Fibroblast of lung (primary cell): ENCODE results near the gene KRT3. TPM values are rescaled to one million over a fixed set of nuclear protein-coding genes. Genes with fewer than 3 reads are reported as not detected.

Experiments used
- DNase-seq, 2 donors: peaks; one replicate each; pipeline versions ENCODE4 v3.0.0 to v3.0.0-alpha.2; 2010; ENCODE audit warnings: low read depth in 2 of 2
- H2AFZ ChIP-seq: 2 replicates; pipeline ENCODE4 v1.5.1; 2012; ENCODE audit warnings: low read length, control low read depth, inconsistent platforms
- H3K27ac ChIP-seq: 2 replicates; pipeline ENCODE4 v1.5.1; 2011; ENCODE audit warnings: low read length, control low read depth; ENCODE audit not compliant: insufficient read depth
- H3K27me3 ChIP-seq: 2 replicates; pipeline ENCODE4 v1.5.1; 2011; ENCODE audit warnings: mild to moderate bottlenecking, low read length; ENCODE audit not compliant: control insufficient read depth, insufficient read depth
- H3K36me3 ChIP-seq: 2 replicates; pipeline ENCODE4 v1.5.1; 2011; ENCODE audit warnings: low read length; ENCODE audit not compliant: control insufficient read depth, insufficient read depth
- H3K4me1 ChIP-seq: 2 replicates; pipeline ENCODE4 v1.5.1; 2011; ENCODE audit warnings: low read length; ENCODE audit not compliant: control insufficient read depth, insufficient read depth; ENCODE audit errors: extremely low read depth
- H3K4me2 ChIP-seq: 2 replicates; pipeline ENCODE4 v1.5.1; 2011; ENCODE audit warnings: low read length, control low read depth; ENCODE audit not compliant: insufficient read depth; ENCODE audit errors: extremely low read depth
- H3K4me3 ChIP-seq, 4 experiments: fragments of 200-600 bp in 1 of 4; sonication (generic) in 1 of 4; replicated peaks in 1 of 4; 2 replicates each; pipeline ENCODE4 v1.5.1; 2011 to 2016; ENCODE audit warnings: low read length in 4 of 4, low read depth in 3 of 4, mild to moderate bottlenecking in 3 of 4, control low read depth in 2 of 4, inconsistent platforms in 1 of 4, mixed read lengths in 1 of 4; ENCODE audit not compliant: insufficient read depth in 1 of 4; ENCODE audit errors: control extremely low read depth in 1 of 4
- H3K79me2 ChIP-seq: 2 replicates; pipeline ENCODE4 v1.5.1; 2012; ENCODE audit warnings: mild to moderate bottlenecking, low read length, inconsistent platforms; ENCODE audit not compliant: control insufficient read depth, insufficient read depth
- H3K9ac ChIP-seq: 2 replicates; pipeline ENCODE4 v1.5.1; 2011; ENCODE audit warnings: mild to moderate bottlenecking, low read length, control low read depth; ENCODE audit not compliant: insufficient read depth
- H3K9me3 ChIP-seq: 2 replicates; pipeline ENCODE4 v1.5.1; 2012; ENCODE audit warnings: low read depth, low read length; ENCODE audit not compliant: control insufficient read depth, insufficient read depth
- H4K20me1 ChIP-seq: 2 replicates; pipeline ENCODE4 v1.5.1; 2011; ENCODE audit warnings: low read length; ENCODE audit not compliant: control insufficient read depth, insufficient read depth; ENCODE audit errors: extremely low read depth
- CTCF ChIP-seq, 2 donors: IDR thresholded peaks in 1 of 2; conservative IDR thresholded peaks in 1 of 2; 1 replicate in 1 of 2; 2 replicates in 1 of 2; pipeline ENCODE4 v1.5.1; 2011 to 2012; ENCODE audit warnings: low read length in 2 of 2, control low read depth in 1 of 2, inconsistent platforms in 1 of 2, low read depth in 1 of 2, mild to moderate bottlenecking in 1 of 2
- EZH2 ChIP-seq: IDR thresholded peaks from 2 replicates; pipeline ENCODE4 v1.5.1; 2012; ENCODE audit warnings: low read length, control low read depth, mild to moderate bottlenecking; ENCODE audit errors: missing control alignments
- polyA plus RNA-seq, 2 donors: library from polyadenylated mRNA; depleted of rRNA in 1 of 2; stranded (reverse) in 1 of 2; unstranded in 1 of 2; fragments of >200 nt; gene quantifications; 2 replicates each; pipeline ENCODE4 v1.2.1, GENCODE V29; 2011 to 2012; ENCODE audit warnings: missing spikeins in 1 of 2
- total RNA-seq: library from RNA; depleted of rRNA; stranded (reverse); fragments of >200 nt; gene quantifications from 2 replicates; pipeline ENCODE4 v1.2.1, GENCODE V29; 2014

The KRT3 gene
- total and polyA plus RNA-seq, 2 donors (not counting 1 experiment from before 2014, with no cell fraction given), result not detected

GRCh38 chr12:52829986-52830770 lies 34.3 kb upstream of the KRT3 start:
- no peak overlapping the region for H2AFZ ChIP-seq
- H3K27ac ChIP-seq, result no peak overlapping the region
- H3K9ac ChIP-seq, result no peak overlapping the region
- no peaks in the 10 kb centered on the region for H3K79me2 ChIP-seq
- no peaks in the 10 kb centered on the region for H3K36me3 ChIP-seq
- H3K4me1 ChIP-seq, result no peaks in the 10 kb centered on the region
- TF ChIP-seq CTCF (conservative IDR thresholded peaks at IDR 0.05 in 1 of 2, IDR thresholded peaks at IDR 0.05 in 1 of 2; ENCODE audit: low read depth in 1 of 2, low read length in 2 of 2) (no peak), EZH2 (no peak)
- no peaks in the 10 kb centered on the region for H3K27me3 ChIP-seq
- no peaks in the 10 kb centered on the region for H3K9me3 ChIP-seq
- no peaks in the 10 kb centered on the region for H4K20me1 ChIP-seq
- no peak overlapping the region for H3K4me3 ChIP-seq
- no peak for DNase-seq
- H3K4me2 ChIP-seq, result no peak overlapping the region

- Histone ChIP-seq H3K4me2 (no peak overlapping the region), H3K9ac (no peak overlapping the region), H3K4me1 (no peaks in the 10 kb centered on the region), H3K27me3 (no peaks in the 10 kb centered on the region), H3K4me3 (no peak overlapping the region), H3K27ac (no peak overlapping the region), H4K20me1 (no peaks in the 10 kb centered on the region), H3K79me2 (no peaks in the 10 kb centered on the region), H2AFZ (no peak overlapping the region), H3K9me3 (no peaks in the 10 kb centered on the region), H3K36me3 (no peaks in the 10 kb centered on the region)
- DNase-seq, result no peak
- TF ChIP-seq EZH2, result no peak
Measured at GRCh38 chr12:52828591-52829021, 32.7 kb upstream of the KRT3 start.

- TF ChIP-seq EZH2 (no peak), CTCF (conservative IDR thresholded peaks at IDR 0.05 in 1 of 2, IDR thresholded peaks at IDR 0.05 in 1 of 2; ENCODE audit: low read depth in 1 of 2, low read length in 2 of 2) (no peak)
- no peaks in the 10 kb centered on the region for H3K36me3 ChIP-seq
- H2AFZ ChIP-seq, result no peak overlapping the region
- H3K9me3 ChIP-seq, result no peaks in the 10 kb centered on the region
- no peaks in the 10 kb centered on the region for H3K27me3 ChIP-seq
- H3K4me2 ChIP-seq, result no peak overlapping the region
- H3K4me3 ChIP-seq, result no peak overlapping the region
- no peaks in the 10 kb centered on the region for H3K79me2 ChIP-seq
- H4K20me1 ChIP-seq, result no peaks in the 10 kb centered on the region
- no peaks in the 10 kb centered on the region for H3K4me1 ChIP-seq
- no peak overlapping the region for H3K27ac ChIP-seq
- DNase-seq, result no peak
- H3K9ac ChIP-seq, result no peak overlapping the region
Measured at GRCh38 chr12:52828156-52828555, 32.2 kb upstream of the KRT3 start.
